ENCODE results near the gene PLEKHG7. TPM values are rescaled to one million over a fixed set of nuclear protein-coding genes. Genes with fewer than 3 reads are reported as not detected.

The PLEKHG7 gene
- total RNA-seq, 1 experiment from 2014 or later, result not detected

DNA sequence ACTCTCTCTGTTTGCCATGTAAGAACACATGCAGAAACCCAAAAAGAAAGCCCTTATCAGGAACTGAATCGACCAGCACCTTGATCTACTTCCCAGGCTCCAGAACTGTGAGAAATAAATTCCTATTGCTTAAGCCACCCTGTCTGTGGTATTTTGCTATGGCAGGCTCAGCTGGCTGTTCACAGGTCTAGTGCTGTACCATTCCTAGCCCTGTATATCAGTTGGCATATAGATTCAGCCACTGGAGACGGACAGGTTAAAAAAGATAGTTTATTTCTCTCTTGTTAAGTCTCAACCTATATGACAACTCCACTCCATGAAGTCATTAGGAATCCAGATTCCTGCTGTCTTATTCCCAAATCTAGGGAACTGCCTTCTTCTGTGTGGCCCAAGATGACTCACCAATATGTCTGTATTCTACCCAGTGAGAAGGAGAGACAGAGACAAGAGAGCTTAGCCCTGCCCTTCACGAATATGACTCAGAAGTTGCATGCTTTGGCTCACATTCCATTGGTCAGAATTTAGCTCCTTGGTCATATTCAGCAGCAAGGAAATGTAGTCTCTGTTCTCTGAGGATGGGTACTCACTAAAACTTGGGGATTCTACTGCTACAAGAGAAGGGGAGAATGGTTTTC is 57.0 kb downstream of the PLEKHG7 start:
- Histone ChIP-seq H3K27me3 (replicated peaks; ENCODE audit: insufficient read depth, low read depth, low read length, poor library complexity) (no peaks in the 10 kb centered on the region), H3K9me3 (ENCODE audit: low read depth, low read length, poor library complexity, severe bottlenecking) (no peaks in the 10 kb centered on the region), H3K4me1 (ENCODE audit: insufficient read depth, low read length, poor library complexity, severe bottlenecking) (no peaks in the 10 kb centered on the region), H3K4me3 (ENCODE audit: low read depth, low read length, poor library complexity, severe bottlenecking) (no peak overlapping the region), H3K36me3 (ENCODE audit: insufficient read depth, low read length, poor library complexity, severe bottlenecking) (no peaks in the 10 kb centered on the region), H3K27ac (ENCODE audit: low read depth, low read length, poor library complexity, severe bottlenecking) (no peak overlapping the region)
- BruUV-seq (replicated peaks), result no TSS peak
- POLR2A ChIA-PET (ENCODE audit: low non-redundant PET), result no interaction called here
- intact Hi-C loops (cut with micrococcal nuclease; ENCODE audit: unreplicated experiment), result no loop called here
- DNase-seq (ENCODE audit: low spot score), result peak; percentile 72
- CTCF ChIA-PET, result no interaction called here
- no peak for TF ChIP-seq EZH2 (IDR thresholded peaks at IDR 0.05; ENCODE audit: borderline replicate concordance, low read depth, low read length, poor library complexity, severe bottlenecking)
- no peak for TF ChIP-seq CTCF (conservative IDR thresholded peaks at IDR 0.05; ENCODE audit: low read depth, low read length)

DNA sequence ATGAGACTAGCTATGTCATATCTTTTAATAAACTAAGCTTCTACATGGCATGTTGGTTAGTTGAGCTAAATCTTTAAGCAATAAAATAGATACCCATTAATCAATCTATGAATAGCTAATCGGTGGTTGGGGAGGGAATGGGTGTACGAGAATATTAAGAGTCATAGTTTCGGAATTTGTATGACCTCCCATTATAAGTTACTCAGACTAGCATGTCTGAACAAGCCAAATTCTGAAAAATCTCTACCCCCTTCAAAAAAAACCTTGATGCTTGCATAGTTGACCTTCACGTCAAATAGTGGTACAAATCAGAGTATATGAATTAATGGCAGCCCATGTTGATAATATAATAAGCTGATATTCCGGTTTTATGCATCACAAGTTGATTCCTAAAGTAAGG is 60.0 kb downstream of the PLEKHG7 start:
- DNase-seq (ENCODE audit: low spot score), result no peak
- H3K9me3 ChIP-seq (ENCODE audit: low read depth, low read length, poor library complexity, severe bottlenecking), result no peaks in the 10 kb centered on the region
- intact Hi-C loops (cut with micrococcal nuclease; ENCODE audit: unreplicated experiment), result no loop called here
- POLR2A ChIA-PET (ENCODE audit: low non-redundant PET), result no interaction called here
- TF ChIP-seq EZH2 (IDR thresholded peaks at IDR 0.05; ENCODE audit: borderline replicate concordance, low read depth, low read length, poor library complexity, severe bottlenecking) (no peak), CTCF (conservative IDR thresholded peaks at IDR 0.05; ENCODE audit: low read depth, low read length) (no peak)
- no peaks in the 10 kb centered on the region for H3K27me3 ChIP-seq (replicated peaks; ENCODE audit: insufficient read depth, low read depth, low read length, poor library complexity)
- BruUV-seq (replicated peaks), result no TSS peak
- CTCF ChIA-PET, result no interaction called here
- no peak overlapping the region for H3K4me3 ChIP-seq (ENCODE audit: low read depth, low read length, poor library complexity, severe bottlenecking)
- H3K36me3 ChIP-seq (ENCODE audit: insufficient read depth, low read length, poor library complexity, severe bottlenecking), result no peaks in the 10 kb centered on the region
- peaks cover 4% of the 10 kb centered on the region for H3K4me1 ChIP-seq (ENCODE audit: insufficient read depth, low read length, poor library complexity, severe bottlenecking)
- H3K27ac ChIP-seq (ENCODE audit: low read depth, low read length, poor library complexity, severe bottlenecking), result no peak overlapping the region

DNA sequence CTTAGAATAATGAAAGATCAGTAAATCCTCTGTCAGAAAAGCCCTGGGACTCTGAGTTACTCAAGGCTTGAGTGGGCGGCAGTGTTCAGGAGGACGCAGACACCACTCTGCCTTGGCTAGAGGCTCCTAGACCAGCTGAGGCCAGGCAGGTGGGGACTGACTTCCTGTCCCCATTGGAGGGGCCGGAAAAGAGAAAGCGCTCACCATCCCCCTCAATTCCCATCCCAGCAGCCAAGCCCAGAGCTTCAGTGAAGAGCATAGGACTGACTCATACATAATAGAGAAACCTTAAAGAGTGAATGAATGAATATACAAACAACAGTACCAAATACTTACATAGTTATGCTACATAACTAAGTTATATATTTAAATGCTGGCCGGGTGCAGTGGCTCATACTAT is 62.0 kb downstream of the PLEKHG7 start:
- intact Hi-C loops (cut with micrococcal nuclease; ENCODE audit: unreplicated experiment), result no loop called here
- CTCF ChIA-PET, result no interaction called here

More for the DNA sequence above, 62.0 kb downstream of the PLEKHG7 start:
- Histone ChIP-seq H3K4me1 (ENCODE audit: insufficient read depth, low read length, poor library complexity, severe bottlenecking) (peaks cover 14% of the 10 kb centered on the region), H3K27me3 (replicated peaks; ENCODE audit: insufficient read depth, low read depth, low read length, poor library complexity) (no peaks in the 10 kb centered on the region), H3K9me3 (ENCODE audit: low read depth, low read length, poor library complexity, severe bottlenecking) (no peaks in the 10 kb centered on the region), H3K36me3 (ENCODE audit: insufficient read depth, low read length, poor library complexity, severe bottlenecking) (no peaks in the 10 kb centered on the region), H3K27ac (ENCODE audit: low read depth, low read length, poor library complexity, severe bottlenecking) (no peak overlapping the region), H3K4me3 (ENCODE audit: low read depth, low read length, poor library complexity, severe bottlenecking) (no peak overlapping the region)
- POLR2A ChIA-PET (ENCODE audit: low non-redundant PET), result no interaction called here
- BruUV-seq (replicated peaks), result no TSS peak
- DNase-seq (ENCODE audit: low spot score), result peak; percentile 43
- TF ChIP-seq EZH2 (IDR thresholded peaks at IDR 0.05; ENCODE audit: borderline replicate concordance, low read depth, low read length, poor library complexity, severe bottlenecking) (no peak), CTCF (conservative IDR thresholded peaks at IDR 0.05; ENCODE audit: low read depth, low read length) (no peak)

Measured in A673 (cell line).